Mesothelial cell of epicardium (in vitro differentiated cells): ENCODE data around the gene UAP1L1. TPM values are rescaled to one million over a fixed set of nuclear protein-coding genes. Genes with fewer than 3 reads are reported as not detected.

Experiments used
- DNase-seq, 2 experiments: peaks; one replicate each; pipeline ENCODE4 v3.0.0; 2021; ENCODE audit warnings: low spot score in 2 of 2; ENCODE audit not compliant: unreplicated experiment in 2 of 2
- H3K27ac Mint-ChIP-seq: 2 replicates; pipeline ENCODE4 v1.8.0; 2021; ENCODE audit warnings: mixed read lengths
- H3K27me3 Mint-ChIP-seq: 2 replicates; pipeline ENCODE4 v1.8.0; 2021; ENCODE audit warnings: low read depth, mixed read lengths
- H3K36me3 Mint-ChIP-seq: 2 replicates; pipeline ENCODE4 v1.8.0; 2021; ENCODE audit warnings: mixed read lengths
- H3K4me1 Mint-ChIP-seq: 2 replicates; pipeline ENCODE4 v1.8.0; 2021; ENCODE audit warnings: mixed read lengths
- H3K4me3 Mint-ChIP-seq: 2 replicates; pipeline ENCODE4 v1.8.0; 2021; ENCODE audit warnings: mild to moderate bottlenecking, moderate library complexity, mixed read lengths
- H3K9me3 Mint-ChIP-seq: 2 replicates; pipeline ENCODE4 v1.8.0; 2021; ENCODE audit warnings: mixed read lengths
- CTCF ChIP-seq: fragments of 200-600 bp; sonication (generic); IDR thresholded peaks from one replicate; pipeline ENCODE4 v1.5.0; 2021; ENCODE audit warnings: antibody characterized with exemption; ENCODE audit not compliant: unreplicated experiment
- total RNA-seq: library from RNA; stranded (reverse); gene quantifications from 3 replicates; pipeline ENCODE4 v1.2.1, GENCODE V29; 2021

UAP1L1 gene
- total RNA-seq, 1 donor from 2014 or later = 5.5 TPM

GRCh38 chr9:137064880-137065164, 12.5 kb upstream of the UAP1L1 start:
- no peaks in the 10 kb centered on the region for H3K9me3 Mint-ChIP-seq
- H3K27me3 Mint-ChIP-seq = peaks cover 23% of the 10 kb centered on the region
- H3K36me3 Mint-ChIP-seq = no peaks in the 10 kb centered on the region
- DNase-seq = no peak
- H3K4me1 Mint-ChIP-seq = peaks cover 5% of the 10 kb centered on the region
- no peak overlapping the region for H3K27ac Mint-ChIP-seq
- H3K4me3 Mint-ChIP-seq = no peak overlapping the region
- no peak for TF ChIP-seq CTCF

- no peak for TF ChIP-seq CTCF
- DNase-seq = no peak
- Mint-ChIP-seq H3K27me3 (peaks cover 17% of the 10 kb centered on the region), H3K36me3 (no peaks in the 10 kb centered on the region), H3K4me1 (peaks cover 5% of the 10 kb centered on the region), H3K27ac (no peak overlapping the region), H3K4me3 (no peak overlapping the region), H3K9me3 (no peaks in the 10 kb centered on the region)
These were observed 11.9 kb upstream of the UAP1L1 start for GRCh38 chr9:137065336-137065967.

DNA sequence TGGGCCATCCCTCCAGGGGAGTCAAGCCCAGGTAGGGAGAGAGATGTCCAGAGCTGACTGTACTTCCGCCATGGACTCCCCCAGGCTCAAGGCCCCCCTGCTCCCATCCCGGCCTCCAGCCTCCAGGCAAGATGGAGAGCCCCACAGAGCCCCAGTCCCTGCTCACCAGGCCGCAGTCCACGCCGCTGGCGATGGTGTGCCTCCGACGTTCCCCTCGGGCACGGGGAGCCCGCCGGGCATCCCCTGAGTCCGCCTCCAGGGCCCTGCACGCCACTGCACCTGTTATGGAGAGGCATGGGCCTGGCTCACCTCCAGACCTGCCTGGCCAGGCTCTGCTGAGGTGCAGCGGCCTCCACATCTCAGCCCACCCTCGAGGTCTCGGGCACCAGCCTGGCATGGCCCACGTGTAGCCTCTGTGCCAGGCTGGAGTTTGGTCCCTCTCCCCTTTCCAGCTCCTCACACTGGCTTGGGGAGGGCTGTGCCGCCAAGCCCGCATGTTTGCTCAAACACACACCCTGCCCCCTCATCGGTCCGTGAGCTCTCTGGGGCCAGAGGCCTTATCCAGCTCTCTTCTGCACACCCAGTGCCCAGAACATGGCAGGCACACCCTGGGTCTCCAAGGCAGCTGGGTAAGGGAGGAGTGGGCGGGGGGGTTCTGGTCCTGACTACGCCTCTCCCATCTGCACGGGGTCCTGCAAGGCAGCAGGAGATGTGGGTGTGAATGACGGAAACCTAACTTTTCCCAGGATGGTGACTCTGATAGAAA, 11.0 kb upstream of the UAP1L1 start:
- no peak for DNase-seq
- H3K9me3 Mint-ChIP-seq = no peaks in the 10 kb centered on the region
- no peaks in the 10 kb centered on the region for H3K36me3 Mint-ChIP-seq
- peaks cover 15% of the 10 kb centered on the region for H3K27me3 Mint-ChIP-seq
- H3K27ac Mint-ChIP-seq = no peak overlapping the region
- no peak for TF ChIP-seq CTCF
- H3K4me3 Mint-ChIP-seq = no peak overlapping the region
- H3K4me1 Mint-ChIP-seq = peaks cover 13% of the 10 kb centered on the region

- no peak overlapping the region for H3K27ac Mint-ChIP-seq
- no peaks in the 10 kb centered on the region for H3K9me3 Mint-ChIP-seq
- peak in 1 of 2 experiments; percentile 86 for DNase-seq
- H3K36me3 Mint-ChIP-seq = no peaks in the 10 kb centered on the region
- H3K27me3 Mint-ChIP-seq = peaks cover 11% of the 10 kb centered on the region
- TF ChIP-seq CTCF = peak; percentile 81
- H3K4me1 Mint-ChIP-seq = peaks cover 14% of the 10 kb centered on the region
- peak overlapping the region; percentile 5 for H3K4me3 Mint-ChIP-seq
These were observed 9.3 kb upstream of the UAP1L1 start for GRCh38 chr9:137067860-137068538.

GRCh38 chr9:137068539-137069507, 8.5 kb upstream of the UAP1L1 start:
- peaks cover 14% of the 10 kb centered on the region for H3K4me1 Mint-ChIP-seq
- DNase-seq = no peak
- peak overlapping the region; percentile 44 for H3K4me3 Mint-ChIP-seq

More at GRCh38 chr9:137068539-137069507, 8.5 kb upstream of the UAP1L1 start:
- H3K27me3 Mint-ChIP-seq = peaks cover 14% of the 10 kb centered on the region
- no peak overlapping the region for H3K27ac Mint-ChIP-seq
- no peaks in the 10 kb centered on the region for H3K9me3 Mint-ChIP-seq
- no peak for TF ChIP-seq CTCF
- no peaks in the 10 kb centered on the region for H3K36me3 Mint-ChIP-seq
